NCI-H2107 treated with DMSO at 0.1 percent for 48 hours (cell line): Measurements from ENCODE around the gene SOBP.
A peak's percentile ranks its signal among the peaks of the same experiment; 100 is the strongest.
"Not testable (repeated sequence)": the region's sequence is repeated elsewhere in the genome, so short reads cannot be mapped to it uniquely, and the experiment has no call there.

Experiments
- DNase-seq: peaks from one replicate; lab custom pipeline; 2025; ENCODE audit not compliant: unreplicated experiment; lab: John Stamatoyannopoulos, UW

Gene SOBP

DNA sequence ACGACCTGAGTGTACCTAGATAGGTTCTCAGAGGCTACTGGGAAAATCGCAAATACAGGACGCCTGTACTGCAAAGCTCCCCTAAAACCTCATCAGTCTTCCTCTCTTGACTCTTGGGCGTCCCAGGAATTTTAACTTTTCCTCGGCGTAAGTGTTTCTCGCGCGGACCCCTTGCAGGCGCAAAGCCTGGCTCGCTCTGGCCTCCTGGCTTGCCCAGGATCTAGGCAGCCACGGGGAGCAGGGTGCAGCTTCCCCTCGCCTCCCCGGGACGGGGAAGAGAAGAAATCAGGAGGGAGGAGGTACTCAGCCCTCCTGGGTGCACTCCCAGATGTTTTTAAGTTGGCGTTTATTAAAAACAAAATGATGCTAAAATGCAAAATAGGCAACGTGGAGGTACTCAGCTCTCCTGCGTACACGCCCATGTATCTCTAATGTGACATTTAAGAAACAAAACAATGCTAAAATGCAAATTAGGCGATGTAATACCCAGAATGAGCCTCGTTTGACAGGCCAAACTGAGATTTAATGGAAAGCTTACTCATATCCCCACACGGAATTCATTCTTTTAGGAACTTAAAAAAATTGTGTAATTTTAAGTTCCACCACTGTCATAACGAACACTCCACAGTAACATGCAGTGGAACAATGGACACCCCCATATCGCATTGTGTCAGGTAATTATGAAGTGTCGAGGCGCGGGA lies 1.6 kb upstream of the SOBP start:
- no peak for DNase-seq

DNA sequence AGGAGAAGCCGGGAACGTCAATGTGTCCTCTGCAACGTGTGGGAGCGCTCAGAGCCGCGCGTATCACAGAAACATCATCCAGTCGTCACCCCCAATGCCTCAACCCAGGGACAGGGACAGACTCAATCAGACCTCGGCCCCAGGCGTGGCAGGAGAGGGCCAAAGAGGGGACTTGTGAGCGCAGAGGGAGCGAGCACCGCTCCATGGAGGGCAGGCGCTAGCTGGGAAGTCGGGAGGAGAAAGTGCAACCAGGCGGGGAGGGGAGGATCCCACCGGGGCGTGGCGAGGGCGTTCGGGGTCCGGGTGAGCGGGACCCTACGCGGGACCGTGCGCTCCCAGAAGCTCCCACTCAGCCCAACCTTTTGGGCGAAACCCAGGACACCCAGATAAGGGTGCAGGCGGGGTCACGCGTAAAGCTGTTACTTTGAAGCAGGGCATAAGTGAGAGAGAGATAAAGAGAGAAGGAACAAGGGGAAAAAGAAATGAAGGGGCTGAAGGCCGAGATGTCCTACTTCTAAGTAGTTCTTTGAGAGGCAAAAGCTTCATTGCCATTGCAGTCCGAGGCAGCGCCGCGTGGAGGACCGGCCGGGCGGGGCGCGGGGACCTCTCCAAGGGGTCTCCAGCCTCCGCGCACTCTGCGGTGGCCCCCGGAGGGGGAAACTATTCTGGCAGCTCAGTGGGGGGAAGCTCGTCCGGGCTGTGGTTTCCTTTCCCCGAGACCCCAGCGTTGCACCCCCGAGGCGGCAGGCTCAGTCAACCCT lies 862 bp upstream of the SOBP start:
- DNase-seq, result no peak

DNA sequence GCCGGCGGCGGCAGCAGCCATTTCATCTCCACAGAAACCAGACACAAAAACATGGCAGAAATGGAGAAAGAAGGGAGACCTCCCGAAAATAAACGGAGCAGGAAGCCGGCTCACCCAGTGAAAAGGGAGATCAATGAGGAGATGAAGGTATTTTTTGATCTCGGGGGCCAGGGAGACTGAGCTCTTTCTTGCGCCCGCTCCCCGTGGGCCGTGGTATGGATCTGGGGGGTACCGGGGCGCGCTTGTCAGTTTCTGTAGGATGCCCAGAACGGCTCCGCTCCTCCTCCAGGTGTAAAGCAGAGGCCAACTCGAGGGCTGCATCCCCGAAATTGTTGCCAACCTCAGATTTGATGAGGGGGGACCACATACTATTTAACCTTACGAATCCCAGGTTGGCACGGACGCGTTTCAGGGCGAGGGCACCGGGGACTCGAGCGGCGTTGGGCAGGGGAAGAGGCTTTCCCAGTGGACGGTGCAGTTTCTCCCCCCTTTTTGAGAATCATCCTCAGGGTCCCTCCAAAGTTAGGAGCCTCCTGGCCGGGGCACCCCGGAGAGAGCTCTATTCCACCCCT lies 735 bp downstream of the SOBP start:
- DNase-seq, result no peak

DNA sequence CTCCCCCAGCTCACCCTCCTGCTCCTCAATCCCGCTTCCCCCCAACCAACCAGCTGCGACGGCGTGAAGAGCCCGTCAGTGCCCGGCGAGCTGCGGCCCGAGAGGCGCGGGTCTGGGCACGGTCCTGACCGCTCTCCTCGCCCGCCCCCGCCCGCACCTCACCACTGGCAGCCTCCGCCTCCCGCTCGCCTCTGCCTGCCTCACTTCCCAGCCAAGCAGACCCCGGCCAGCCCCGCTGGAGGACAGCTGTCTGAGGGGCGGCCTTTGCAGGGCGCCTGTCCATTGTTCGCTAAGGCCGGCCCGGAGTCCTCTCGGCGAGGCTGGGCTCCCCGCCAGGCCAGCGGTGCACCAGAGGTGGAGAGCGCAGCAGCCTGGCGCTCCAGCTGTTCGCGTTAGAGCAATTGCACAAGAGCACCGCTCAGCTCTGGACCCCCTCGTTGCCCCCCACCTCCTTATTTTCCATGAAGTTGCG lies 1.3 kb downstream of the SOBP start:
- no peak for DNase-seq

DNA sequence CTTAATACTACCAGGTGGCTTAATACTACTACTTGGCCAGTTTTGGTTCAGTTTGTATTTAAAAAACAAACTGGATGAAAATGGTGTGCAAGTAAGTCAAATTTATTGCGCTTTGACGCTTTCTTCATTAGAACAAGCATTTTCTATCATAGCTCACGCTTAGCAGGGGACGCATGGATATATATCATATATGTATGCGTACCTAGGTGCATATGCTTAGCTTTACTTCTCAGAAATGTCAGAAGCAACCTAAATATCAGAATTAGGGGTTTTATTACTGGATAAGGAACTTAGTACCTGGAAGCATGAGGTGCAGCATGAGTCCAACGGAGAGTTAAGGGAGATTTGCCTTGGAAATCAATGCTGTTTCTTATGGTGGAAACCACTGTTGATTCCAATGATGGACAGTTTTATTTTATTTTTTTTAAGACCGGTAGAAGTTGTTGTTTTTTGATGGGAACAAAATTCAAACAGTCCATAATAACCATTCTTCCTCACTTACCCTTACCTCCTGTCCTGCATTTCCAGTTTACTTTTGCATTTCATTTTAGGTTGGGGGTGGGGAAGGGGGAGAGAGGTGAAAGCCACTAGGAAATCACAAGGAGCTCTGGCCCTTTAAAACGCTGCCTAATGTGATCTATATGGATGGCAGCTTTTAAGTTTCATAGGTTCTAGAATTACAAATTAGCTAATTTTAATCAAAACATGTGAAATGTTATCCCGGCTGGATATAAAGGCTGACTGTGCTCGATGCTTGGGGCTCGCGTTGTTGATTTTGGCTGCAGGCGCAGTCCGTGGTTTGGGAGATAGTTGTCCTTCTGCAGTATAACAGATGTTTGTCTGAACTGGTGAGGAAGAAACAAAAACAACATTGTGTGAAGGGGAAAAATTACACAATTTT lies 2.1 kb downstream of the SOBP start:
- DNase-seq, result no peak

DNA sequence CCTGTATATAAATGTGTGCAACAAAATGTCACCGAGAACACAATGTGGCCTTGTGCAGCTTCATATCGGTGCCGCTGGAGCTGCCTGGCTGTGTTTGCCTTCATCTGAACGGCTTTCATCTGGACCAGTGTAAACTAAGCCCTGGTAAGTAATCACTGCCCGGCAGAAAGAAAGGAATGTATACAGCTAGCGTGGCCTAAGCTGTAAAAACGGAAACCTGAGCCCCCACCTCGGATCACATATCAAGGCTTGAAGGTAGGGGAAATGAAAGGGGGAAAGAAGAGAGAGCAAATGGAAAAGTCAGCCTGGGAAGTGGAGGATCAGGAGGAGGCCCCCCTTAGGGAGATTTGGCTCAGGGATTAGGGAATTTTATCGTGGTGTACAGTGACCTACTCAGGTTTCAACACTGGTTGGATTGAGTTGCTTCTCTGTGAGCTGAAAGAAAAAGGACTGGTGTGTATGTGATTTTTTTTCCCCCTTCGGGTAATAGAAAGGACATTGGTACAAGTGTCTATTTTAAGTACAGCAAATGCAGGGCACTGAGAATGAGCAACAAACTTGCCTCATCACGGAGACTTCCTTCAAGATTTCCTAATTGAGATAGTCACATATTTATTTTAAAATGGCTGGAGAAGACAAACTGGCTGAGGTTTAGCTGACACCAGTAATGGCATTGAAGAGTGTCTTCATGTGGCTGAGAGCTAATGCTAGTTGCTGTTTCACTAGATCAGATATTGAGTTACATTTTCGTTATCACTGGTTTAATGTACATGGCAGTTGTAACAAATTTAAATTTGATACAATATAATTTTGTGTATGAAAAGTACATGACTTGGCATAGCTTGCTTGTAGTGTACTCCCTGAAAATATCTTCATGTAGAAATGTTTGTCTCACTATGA lies 3.5 kb downstream of the SOBP start:
- DNase-seq, result peak; percentile 82

DNA sequence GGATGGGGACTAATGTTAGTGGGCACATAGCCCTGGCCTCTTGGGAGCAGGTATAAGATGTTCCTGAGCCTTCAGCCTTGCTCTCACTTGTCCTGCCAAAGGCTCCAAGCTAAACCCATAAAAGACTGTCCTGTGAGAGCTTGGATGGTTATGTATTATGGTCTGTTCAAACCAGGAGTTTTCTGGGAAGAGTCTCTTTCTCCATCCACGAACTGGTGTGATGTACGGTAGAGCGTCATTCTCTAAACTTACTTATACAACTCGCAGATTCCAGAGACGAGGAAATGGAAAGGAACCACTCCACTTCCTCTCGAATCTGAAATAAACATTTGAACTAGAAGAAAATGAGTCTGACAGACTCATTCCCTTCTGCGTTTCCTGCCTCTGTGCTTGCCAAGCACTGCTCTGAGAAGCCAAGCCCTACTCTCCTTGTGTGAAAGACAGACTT lies 5.3 kb downstream of the SOBP start:
- DNase-seq, result no peak

DNA sequence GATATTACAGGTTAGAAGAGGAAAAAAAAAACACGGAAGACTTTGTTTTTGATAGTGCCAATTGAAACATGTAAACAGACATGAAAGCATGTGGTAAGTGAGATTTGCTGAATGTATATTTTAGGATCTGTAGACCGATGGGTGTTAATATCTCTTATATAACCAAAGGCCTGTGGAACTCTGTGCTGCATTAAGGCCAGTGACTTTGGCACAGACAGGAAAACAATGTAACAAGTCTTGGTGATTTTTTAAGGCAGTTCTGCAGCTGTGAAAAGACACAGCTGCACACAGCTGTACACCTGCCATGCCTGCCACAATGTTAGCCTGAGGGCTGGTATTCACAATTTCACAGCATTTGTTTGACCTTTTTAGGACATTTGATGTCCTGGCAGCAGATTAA lies 6.1 kb downstream of the SOBP start:
- no peak for DNase-seq

DNA sequence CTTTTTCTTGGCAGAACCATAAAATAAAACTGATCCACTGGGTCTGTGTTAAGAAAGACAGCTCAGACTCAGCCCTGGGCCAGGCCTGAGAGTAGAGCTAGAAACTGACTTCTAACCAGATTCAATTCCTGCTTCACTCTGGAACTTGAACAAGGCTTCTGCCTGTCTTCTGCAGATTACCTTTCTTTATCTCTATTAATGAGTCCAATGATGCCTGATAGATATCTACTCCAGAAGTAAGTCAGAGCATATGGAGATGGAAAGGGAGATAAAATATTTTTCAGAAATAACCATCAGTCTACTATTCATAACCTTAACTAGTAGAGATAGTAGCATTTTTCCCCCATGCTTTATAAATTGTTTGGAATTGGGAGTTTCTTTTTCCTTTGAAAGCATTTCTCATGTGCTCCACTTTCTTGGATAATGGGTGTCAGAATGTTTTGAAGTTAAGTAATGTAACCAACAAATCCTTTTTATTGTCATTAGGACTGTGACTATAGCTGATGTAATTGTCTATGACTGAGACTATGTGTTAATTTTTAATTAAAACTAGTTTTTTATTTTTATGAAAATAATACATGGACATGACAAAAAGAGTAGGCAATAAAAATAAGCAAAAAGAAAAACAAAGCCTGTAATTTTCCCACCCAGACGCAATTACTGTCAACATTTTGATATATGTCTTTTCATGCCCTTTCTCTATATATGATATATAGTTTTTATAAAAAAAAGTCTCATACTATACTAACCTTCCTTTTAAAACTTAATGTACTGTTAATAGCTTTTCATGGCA lies 7.2 kb downstream of the SOBP start:
- DNase-seq, result no peak

DNA sequence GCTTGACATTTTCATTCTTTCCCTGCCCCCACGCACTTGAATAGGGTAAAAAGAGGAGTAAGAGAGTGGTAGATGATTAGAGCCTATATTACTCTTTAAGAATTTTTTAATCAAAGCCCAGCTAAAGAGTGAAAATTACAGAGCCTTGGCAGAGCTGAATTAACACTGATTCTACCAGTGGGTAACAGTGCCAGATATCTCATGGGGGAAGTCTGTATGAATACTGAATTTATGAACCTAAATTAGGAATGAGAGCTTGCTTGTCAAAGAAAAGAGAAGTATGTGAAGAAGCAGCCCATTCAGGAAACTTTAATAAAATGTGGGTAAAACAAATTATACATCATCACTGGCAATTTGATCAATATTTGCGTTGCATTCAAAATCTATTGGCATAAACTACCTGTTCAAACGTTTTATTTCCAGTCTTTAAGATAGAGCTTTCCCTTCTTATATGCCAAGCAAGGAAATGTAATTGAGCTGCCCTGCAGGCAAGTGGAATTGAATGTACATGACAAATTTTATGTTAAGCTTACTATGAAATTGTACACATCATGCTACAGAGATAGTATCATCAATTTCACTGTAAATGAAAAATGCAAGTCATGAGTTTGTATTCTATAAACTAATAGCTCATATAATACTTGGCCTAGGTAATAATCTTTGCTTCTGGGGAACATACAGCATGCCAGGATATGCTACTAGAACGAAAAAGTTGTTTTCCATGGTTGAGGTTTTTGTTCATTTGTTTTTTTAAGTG lies 14.5 kb downstream of the SOBP start:
- no peak for DNase-seq

DNA sequence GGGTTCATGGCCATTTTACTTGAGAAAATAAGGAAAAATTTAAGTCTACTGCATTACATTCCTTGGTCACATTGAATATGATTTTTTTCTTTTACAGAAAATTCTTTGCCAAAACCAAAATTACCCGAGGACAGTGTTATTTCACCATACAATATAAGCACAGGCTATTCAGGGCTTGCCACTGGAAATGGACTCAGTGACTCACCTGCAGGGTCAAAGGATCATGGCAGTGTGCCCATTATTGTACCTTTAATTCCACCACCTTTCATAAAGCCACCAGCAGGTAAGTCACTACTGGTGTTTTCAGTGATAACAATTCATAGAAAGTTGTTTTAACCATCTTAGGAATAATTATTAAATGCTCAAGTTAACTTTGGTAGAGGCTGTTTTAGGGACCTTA lies 16.2 kb downstream of the SOBP start:
- DNase-seq, result no peak

DNA sequence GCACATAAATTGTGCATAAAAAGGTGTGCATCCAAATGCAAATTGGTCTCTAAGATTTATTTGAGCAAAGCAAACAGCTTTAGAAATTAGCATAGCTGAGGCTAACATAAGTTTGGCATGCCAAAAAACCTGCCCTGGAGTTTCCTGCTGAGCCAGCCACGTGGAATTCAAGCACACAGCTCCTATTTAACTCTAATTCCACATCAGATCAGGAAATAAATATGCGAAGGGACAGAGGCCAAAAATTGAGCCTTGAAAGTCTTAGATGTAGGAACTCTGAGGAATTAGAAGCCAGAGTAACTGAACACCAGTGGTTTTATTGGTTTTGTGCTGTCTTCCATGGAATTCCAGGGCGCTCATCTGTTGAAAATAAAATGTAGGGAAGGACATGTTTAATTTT lies 19.6 kb downstream of the SOBP start:
- DNase-seq, result no peak

DNA sequence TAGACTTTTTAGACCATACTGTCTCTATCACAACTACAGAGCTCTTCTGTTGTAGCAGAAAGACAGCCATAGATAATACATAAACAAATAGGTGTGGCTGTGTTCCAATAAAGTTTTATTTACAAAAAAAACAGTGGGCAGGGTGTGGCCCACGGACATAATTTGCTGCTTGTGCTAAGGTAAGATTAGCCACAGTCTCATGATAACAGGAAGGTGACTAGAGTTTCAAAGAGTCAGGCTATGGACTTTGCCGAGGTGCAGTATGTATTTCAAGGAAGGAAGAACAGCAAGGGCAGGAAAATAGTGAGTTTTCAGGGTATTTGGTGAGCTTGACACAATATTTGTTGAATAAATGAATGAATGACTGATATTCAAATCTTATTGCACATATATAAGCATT lies 20.2 kb downstream of the SOBP start:
- no peak for DNase-seq

DNA sequence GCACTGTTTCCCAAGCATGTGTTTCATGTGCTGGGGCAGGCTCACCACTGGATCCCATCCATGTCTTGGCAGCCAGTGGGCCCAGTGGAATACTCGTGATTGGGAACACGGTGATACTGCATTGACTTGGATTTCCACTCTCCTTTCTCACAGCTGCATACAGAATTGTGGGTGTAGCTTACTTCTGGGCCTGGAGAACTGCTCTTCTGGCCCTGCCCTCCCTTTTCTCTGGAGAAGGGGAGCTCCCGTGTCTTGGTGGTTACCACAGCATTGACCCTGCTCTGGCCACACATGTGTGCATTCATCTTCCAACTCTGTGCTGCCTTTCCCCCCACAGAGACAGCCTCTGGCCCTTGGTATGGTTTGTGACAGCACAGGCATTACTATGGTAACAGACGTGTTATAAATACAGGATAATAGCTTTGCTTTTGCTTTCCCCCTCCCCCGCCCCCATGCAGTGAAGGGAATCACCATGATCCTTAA lies 21.6 kb downstream of the SOBP start:
- DNase-seq, result no peak

DNA sequence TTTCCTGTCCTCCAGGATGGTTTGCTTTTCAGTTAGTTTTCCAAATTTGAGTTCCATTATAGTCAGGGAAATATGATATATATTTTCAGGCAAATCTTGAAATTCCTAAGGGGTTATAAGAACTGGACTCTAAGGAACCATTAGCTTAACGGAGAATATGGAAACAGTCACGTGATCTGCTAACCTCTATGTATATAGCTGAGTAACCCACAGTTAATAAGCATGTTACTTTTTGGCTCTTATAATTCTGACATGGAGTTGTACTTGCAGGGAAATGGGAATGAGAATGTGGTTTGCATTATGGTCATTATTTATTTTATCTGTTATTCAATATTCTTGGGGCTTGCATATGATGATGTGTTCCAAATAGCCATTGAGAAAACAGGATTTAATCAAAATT lies 23.3 kb downstream of the SOBP start:
- no peak for DNase-seq

DNA sequence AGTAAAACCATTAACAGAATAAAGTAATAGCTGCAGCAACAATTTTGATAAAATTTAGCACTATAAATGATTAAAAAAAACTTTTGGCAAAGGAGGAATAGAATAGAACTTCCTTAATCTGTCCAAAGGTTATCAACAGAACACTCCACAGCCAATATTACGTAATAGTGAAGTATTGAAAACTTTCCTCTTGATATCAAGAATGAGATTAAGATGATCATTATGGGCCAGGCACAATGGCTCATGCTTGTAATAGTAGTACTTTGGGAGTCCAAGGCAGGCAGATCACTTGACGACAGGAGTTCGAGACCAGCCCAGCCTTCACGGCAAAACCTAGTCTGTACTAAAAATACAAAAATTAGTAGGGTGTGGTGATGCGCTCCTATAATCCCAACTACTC lies 26.0 kb downstream of the SOBP start:
- DNase-seq, result no peak

DNA sequence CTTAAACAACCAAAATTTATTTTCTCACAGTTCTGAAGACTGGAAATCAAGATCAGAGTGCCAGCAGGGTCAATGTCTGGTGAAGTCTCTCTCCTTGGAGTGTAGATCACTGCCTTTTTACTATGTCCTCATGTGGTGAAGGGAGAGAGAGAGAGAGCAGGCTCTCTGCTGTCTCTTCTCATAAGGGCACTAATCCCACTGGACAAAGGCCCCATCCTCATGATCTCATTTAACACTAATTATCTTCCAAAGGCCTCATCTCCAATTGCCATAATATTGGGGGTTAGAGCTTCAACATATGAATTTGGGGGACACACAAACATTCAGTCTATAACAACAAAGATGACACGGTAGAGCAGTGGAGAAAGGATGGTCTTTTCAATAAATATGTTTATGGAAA lies 27.4 kb downstream of the SOBP start:
- DNase-seq, result no peak

DNA sequence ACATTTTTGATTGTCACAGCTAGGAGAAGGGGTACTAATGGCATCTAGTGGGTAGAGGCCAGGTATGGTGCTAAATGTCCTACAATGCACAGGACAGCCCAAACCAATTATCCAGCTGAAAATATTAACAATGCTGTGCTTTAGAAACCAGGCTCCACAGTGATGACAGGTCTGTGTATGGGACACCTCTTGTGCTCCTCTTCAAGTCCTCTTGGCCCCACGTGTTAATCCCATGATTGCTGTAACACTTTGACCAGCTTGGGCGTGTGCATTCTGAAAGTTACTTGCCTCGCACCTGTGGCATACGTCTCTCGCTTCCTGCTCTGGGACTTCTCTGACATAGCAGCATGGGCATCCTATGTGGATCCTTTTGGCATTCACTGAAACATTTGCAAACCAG lies 29.3 kb downstream of the SOBP start:
- DNase-seq, result not testable (repeated sequence)

DNA sequence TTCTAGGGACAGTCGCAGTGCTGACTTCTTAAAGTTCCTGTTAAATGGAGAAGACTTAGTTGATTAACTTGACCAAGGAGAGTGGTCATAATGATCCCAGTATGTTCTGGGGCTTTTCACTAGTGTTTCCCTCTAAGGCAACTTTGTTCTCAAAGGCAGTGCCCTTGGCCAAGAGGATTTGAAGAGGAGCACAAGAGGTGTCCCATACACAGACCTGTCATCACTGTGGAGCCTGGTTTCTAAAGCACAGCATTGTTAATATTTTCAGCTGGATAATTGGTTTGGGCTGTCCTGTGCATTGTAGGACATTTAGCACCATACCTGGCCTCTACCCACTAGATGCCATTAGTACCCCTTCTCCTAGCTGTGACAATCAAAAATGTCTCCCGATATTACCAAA lies 30.8 kb downstream of the SOBP start:
- DNase-seq, result not testable (repeated sequence)
